ENCODE results near the gene NCOA4.

The NCOA4 gene

GRCh38 chr10:46026106-46026505, 4.3 kb downstream of the NCOA4 start:
- no peak overlapping the region for H3K4me3 ChIP-seq (replicated peaks; ENCODE audit: insufficient read depth, low read length)
- H3K27ac ChIP-seq (replicated peaks): peak overlapping the region; percentile 16; the same call in 1 of the 2 replicates
- no peak for DNase-seq (ENCODE audit: low read depth in 1 of 2, low spot score in 1 of 2)
- H3K27me3 ChIP-seq (ENCODE audit: insufficient read depth, poor library complexity, severe bottlenecking): no peaks in the 10 kb centered on the region
- TF ChIP-seq POLR2AphosphoS5 (IDR thresholded peaks at IDR 0.05; ENCODE audit: low read depth): no peak
- no peak for TF ChIP-seq CTCF (IDR thresholded peaks at IDR 0.05; ENCODE audit: insufficient read depth, low read length)
- TF ChIP-seq REST (IDR thresholded peaks at IDR 0.05; ENCODE audit: insufficient replicate concordance, low read depth): no peak
- no peak for TF ChIP-seq GABPA (IDR thresholded peaks at IDR 0.05; ENCODE audit: low read depth)
- TF ChIP-seq SPI1 (IDR thresholded peaks at IDR 0.05; ENCODE audit: borderline replicate concordance, low read depth): no peak

- no peak for TF ChIP-seq SPI1 (IDR thresholded peaks at IDR 0.05; ENCODE audit: borderline replicate concordance, low read depth)
- no peak for TF ChIP-seq REST (IDR thresholded peaks at IDR 0.05; ENCODE audit: insufficient replicate concordance, low read depth)
- no peak for TF ChIP-seq CTCF (IDR thresholded peaks at IDR 0.05; ENCODE audit: insufficient read depth, low read length)
- no peak; the same call in 1 of the 2 replicates for TF ChIP-seq POLR2AphosphoS5 (IDR thresholded peaks at IDR 0.05; ENCODE audit: low read depth)
- H3K27ac ChIP-seq (replicated peaks): no peak overlapping the region
- H3K4me3 ChIP-seq (replicated peaks; ENCODE audit: insufficient read depth, low read length): no peak overlapping the region
- DNase-seq (ENCODE audit: low read depth in 1 of 2, low spot score in 1 of 2): no peak
- no peaks in the 10 kb centered on the region for H3K27me3 ChIP-seq (ENCODE audit: insufficient read depth, poor library complexity, severe bottlenecking)
These were observed 5.0 kb downstream of the NCOA4 start for GRCh38 chr10:46025406-46025805.

GRCh38 chr10:46024948-46025347, 5.5 kb downstream of the NCOA4 start:
- no peak overlapping the region for H3K27ac ChIP-seq (replicated peaks)
- TF ChIP-seq SPI1 (IDR thresholded peaks at IDR 0.05; ENCODE audit: borderline replicate concordance, low read depth): no peak
- no peak for TF ChIP-seq CTCF (IDR thresholded peaks at IDR 0.05; ENCODE audit: insufficient read depth, low read length)
- no peak for TF ChIP-seq REST (IDR thresholded peaks at IDR 0.05; ENCODE audit: insufficient replicate concordance, low read depth)
- no peak for TF ChIP-seq GABPA (IDR thresholded peaks at IDR 0.05; ENCODE audit: low read depth)
- TF ChIP-seq POLR2AphosphoS5 (IDR thresholded peaks at IDR 0.05; ENCODE audit: low read depth): no peak
- DNase-seq (ENCODE audit: low read depth in 1 of 2, low spot score in 1 of 2): no peak
- H3K27me3 ChIP-seq (ENCODE audit: insufficient read depth, poor library complexity, severe bottlenecking): no peaks in the 10 kb centered on the region
- no peak overlapping the region for H3K4me3 ChIP-seq (replicated peaks; ENCODE audit: insufficient read depth, low read length)

Measured in HL-60 (cell line).